DND-41 (cell line): ENCODE results near the gene VASP.

Experiments used
- EZH2 ChIP-seq: IDR thresholded peaks from 3 replicates; pipeline ENCODE4 v1.6.1; 2012; ENCODE audit warnings: borderline replicate concordance, low read depth, mild to moderate bottlenecking, moderate library complexity, low read length, inconsistent platforms; ENCODE audit not compliant: severe bottlenecking
- TF ChIP-seq, protein P1 (sequence below): IDR thresholded peaks from 2 replicates; pipeline ENCODE4 v1.5.1; 2012; ENCODE audit warnings: borderline replicate concordance, low read length, moderate library complexity, mild to moderate bottlenecking; ENCODE audit not compliant: poor library complexity, severe bottlenecking; ENCODE audit errors: extremely low read depth

DNA sequence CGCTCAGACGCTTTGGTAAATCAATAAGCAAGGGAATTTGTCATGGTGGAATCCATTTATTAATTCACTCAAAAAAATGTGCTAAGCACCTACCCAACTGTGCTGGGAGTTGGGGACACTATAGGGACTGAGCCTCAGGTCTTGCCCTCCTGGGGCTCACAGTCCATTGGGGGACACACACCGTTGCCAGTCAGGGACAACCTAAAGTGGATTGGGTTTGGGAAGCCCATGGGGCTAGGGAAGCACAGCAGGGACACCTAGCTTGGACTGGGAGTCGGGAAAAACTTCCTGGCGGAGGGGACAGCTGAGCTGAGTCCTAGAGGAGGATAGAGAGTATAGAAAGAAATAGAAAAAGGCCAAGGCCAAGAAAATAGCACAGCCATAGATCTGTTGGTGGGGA is 31.0 kb upstream of the VASP start:
- TF ChIP-seq, protein P1, sequence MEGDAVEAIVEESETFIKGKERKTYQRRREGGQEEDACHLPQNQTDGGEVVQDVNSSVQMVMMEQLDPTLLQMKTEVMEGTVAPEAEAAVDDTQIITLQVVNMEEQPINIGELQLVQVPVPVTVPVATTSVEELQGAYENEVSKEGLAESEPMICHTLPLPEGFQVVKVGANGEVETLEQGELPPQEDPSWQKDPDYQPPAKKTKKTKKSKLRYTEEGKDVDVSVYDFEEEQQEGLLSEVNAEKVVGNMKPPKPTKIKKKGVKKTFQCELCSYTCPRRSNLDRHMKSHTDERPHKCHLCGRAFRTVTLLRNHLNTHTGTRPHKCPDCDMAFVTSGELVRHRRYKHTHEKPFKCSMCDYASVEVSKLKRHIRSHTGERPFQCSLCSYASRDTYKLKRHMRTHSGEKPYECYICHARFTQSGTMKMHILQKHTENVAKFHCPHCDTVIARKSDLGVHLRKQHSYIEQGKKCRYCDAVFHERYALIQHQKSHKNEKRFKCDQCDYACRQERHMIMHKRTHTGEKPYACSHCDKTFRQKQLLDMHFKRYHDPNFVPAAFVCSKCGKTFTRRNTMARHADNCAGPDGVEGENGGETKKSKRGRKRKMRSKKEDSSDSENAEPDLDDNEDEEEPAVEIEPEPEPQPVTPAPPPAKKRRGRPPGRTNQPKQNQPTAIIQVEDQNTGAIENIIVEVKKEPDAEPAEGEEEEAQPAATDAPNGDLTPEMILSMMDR = no peak
- TF ChIP-seq EZH2 = no peak
